GM12864 (cell line): ENCODE data around the gene RNF149.

Experiments used
- DNase-seq: peaks from one replicate; pipeline ENCODE4 v3.0.0-alpha.2; 2011; ENCODE audit warnings: low read depth
- H3K4me3 ChIP-seq: 2 replicates; pipeline ENCODE4 v1.5.1; 2011; ENCODE audit warnings: mild to moderate bottlenecking, low read depth, low read length, control low read depth
- CTCF ChIP-seq: IDR thresholded peaks from 2 replicates; pipeline ENCODE4 v1.5.1; 2011; ENCODE audit warnings: low read depth, mild to moderate bottlenecking, moderate library complexity, low read length, control low read depth, inconsistent platforms; ENCODE audit errors: missing control alignments

RNF149 gene

GRCh38 chr2:101263377-101263800 is 45.1 kb downstream of the RNF149 start:
- no peak for TF ChIP-seq CTCF
- DNase-seq: no peak
- H3K4me3 ChIP-seq: no peak overlapping the region

- TF ChIP-seq CTCF: no peak
- no peak overlapping the region for H3K4me3 ChIP-seq
- no peak for DNase-seq
These were observed 46.4 kb downstream of the RNF149 start for GRCh38 chr2:101262142-101262541.

GRCh38 chr2:101258804-101259203 is 49.7 kb downstream of the RNF149 start:
- no peak overlapping the region for H3K4me3 ChIP-seq
- DNase-seq: no peak
- no peak for TF ChIP-seq CTCF

- H3K4me3 ChIP-seq: no peak overlapping the region
- DNase-seq: no peak
- no peak for TF ChIP-seq CTCF
These were observed 52.2 kb downstream of the RNF149 start for GRCh38 chr2:101256316-101256715.

- H3K4me3 ChIP-seq: no peak overlapping the region
- no peak for TF ChIP-seq CTCF
- DNase-seq: no peak
These were observed 53.0 kb downstream of the RNF149 start for GRCh38 chr2:101255501-101255900.

GRCh38 chr2:101253703-101254450 is 54.6 kb downstream of the RNF149 start:
- TF ChIP-seq CTCF: no peak
- H3K4me3 ChIP-seq: peak overlapping the region; percentile 78
- DNase-seq: no peak
